Gastroesophageal sphincter (tissue), 4 donors: ENCODE data around the gene CTSF. TPM values are rescaled to one million over a fixed set of nuclear protein-coding genes. Genes with fewer than 3 reads are reported as not detected.

Experiments used
- ATAC-seq: fragments of 150-250 bp; one replicate; pipeline ENCODE4 v1.9.1; 2016; ENCODE audit warnings: mild to moderate bottlenecking, moderate library complexity
- H3K27ac ChIP-seq, 4 donors: fragments of 200-600 bp; sonication (generic) in 3 of 4; 1 replicate in 3 of 4; 2 replicates in 1 of 4; pipeline ENCODE4 v1.5.1; 2016 to 2019
- H3K27me3 ChIP-seq: fragments of 200-600 bp; sonication (generic); one replicate; pipeline ENCODE4 v1.5.1; 2019
- H3K36me3 ChIP-seq, 2 donors: fragments of 200-600 bp; sonication (generic); one replicate each; pipeline ENCODE4 v1.5.1; 2019; ENCODE audit warnings: control low read depth in 1 of 2
- H3K4me1 ChIP-seq, 3 donors: fragments of 200-600 bp; sonication (generic); 1 replicate in 2 of 3; 2 replicates in 1 of 3; pipeline ENCODE4 v1.5.1; 2016 to 2019; ENCODE audit warnings: control low read depth in 2 of 3
- H3K4me3 ChIP-seq, 2 donors: fragments of 200-600 bp; sonication (generic); one replicate each; pipeline ENCODE4 v1.5.1; 2019; ENCODE audit warnings: mild to moderate bottlenecking in 1 of 2, moderate library complexity in 1 of 2
- H3K9me3 ChIP-seq, 3 donors: fragments of 200-600 bp; sonication (generic); one replicate each; pipeline ENCODE4 v1.5.1; 2017 to 2019; ENCODE audit warnings: control low read depth in 2 of 3
- EP300 ChIP-seq: sonication (generic); formaldehyde crosslinking; IDR thresholded peaks from one replicate; pipeline ENCODE4 v1.6.1; 2017; ENCODE audit warnings: antibody characterized with exemption, mild to moderate bottlenecking
- POLR2A ChIP-seq, 2 donors: fragments of 450-650 bp; IDR thresholded peaks; one replicate each; pipeline ENCODE4 v1.6.1; 2017; ENCODE audit warnings: antibody characterized with exemption in 2 of 2, mild to moderate bottlenecking in 2 of 2, moderate library complexity in 1 of 2
- POLR2AphosphoS5 ChIP-seq: sonication (generic); formaldehyde crosslinking; IDR thresholded peaks from one replicate; pipeline ENCODE4 v1.6.1; 2017; ENCODE audit warnings: antibody characterized with exemption
- WGBS, 2 donors: methylation state at CpG; one replicate each; pipeline ENCODE4 v1.1.5; 2018; ENCODE audit warnings: low coverage in 1 of 2; 5-methylcytosine and 5-hydroxymethylcytosine counted together
- total RNA-seq, 4 donors: library from RNA; depleted of rRNA; stranded (reverse); fragments of >200 nt; gene quantifications; one replicate each; pipeline ENCODE4 v1.1.0, GENCODE V29; 2016
- TF ChIP-seq, protein P1 (sequence below), 4 experiments: fragments of 200-600 bp in 2 of 4; fragments of 450-650 bp in 2 of 4; sonication (generic) in 1 of 4; IDR thresholded peaks; one replicate each; pipeline ENCODE4 v1.5.1; 2017 to 2019; ENCODE audit warnings: antibody characterized with exemption in 4 of 4, mild to moderate bottlenecking in 2 of 4, moderate library complexity in 2 of 4

The CTSF gene
- total RNA-seq, 4 donors from 2014 or later, result 65.1 to 114 (median 88.4) TPM

DNA sequence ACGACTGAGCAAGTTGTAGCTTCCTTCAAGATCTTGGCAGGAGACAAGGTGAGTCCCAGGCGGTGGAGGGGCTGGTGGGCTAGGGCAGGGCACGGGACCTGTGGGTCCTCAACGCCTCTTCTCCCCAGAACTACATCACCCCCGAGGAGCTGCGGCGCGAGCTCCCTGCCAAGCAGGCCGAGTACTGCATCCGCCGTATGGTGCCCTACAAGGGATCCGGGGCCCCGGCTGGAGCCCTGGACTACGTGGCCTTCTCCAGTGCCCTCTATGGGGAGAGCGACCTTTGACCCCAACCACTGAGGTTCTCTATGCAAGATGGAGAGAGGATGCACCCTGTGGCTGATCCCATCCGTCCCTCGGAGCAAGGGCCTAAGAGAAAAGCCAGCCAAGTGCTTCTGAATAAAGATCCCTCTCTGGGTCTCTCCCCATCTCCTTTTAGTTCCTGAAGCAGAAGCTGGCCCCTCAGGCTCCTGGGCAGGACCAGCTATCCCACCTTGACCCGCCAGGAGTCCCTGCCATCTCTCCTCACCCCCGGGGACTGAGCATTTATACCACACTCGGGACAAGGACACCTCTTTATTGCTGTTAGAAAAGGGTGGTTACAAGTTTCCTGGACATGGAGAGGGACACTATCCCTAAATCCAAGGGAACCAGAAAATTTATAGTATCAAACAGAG is 5.4 kb downstream of the CTSF start:
- Histone ChIP-seq H3K27me3 (no peaks in the 10 kb centered on the region), H3K27ac (no peak overlapping the region), H3K4me3 (no peak overlapping the region), H3K36me3 (peaks cover 0 to 46% of the 10 kb centered on the region in 2 donors), H3K4me1 (peaks cover 0 to 26% (median 11%) of the 10 kb centered on the region in 3 donors), H3K9me3 (no peaks in the 10 kb centered on the region)
- 73 to 88% methylated on average over 5 of the region's 20 CpGs for WGBS, 2 donors
- ATAC-seq, result no peak
- TF ChIP-seq, protein P1, sequence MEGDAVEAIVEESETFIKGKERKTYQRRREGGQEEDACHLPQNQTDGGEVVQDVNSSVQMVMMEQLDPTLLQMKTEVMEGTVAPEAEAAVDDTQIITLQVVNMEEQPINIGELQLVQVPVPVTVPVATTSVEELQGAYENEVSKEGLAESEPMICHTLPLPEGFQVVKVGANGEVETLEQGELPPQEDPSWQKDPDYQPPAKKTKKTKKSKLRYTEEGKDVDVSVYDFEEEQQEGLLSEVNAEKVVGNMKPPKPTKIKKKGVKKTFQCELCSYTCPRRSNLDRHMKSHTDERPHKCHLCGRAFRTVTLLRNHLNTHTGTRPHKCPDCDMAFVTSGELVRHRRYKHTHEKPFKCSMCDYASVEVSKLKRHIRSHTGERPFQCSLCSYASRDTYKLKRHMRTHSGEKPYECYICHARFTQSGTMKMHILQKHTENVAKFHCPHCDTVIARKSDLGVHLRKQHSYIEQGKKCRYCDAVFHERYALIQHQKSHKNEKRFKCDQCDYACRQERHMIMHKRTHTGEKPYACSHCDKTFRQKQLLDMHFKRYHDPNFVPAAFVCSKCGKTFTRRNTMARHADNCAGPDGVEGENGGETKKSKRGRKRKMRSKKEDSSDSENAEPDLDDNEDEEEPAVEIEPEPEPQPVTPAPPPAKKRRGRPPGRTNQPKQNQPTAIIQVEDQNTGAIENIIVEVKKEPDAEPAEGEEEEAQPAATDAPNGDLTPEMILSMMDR (IDR thresholded peaks at IDR 0.05), result no peak
- TF ChIP-seq POLR2AphosphoS5 (no peak), EP300 (no peak), POLR2A (IDR thresholded peaks at IDR 0.05) (no peak)

DNA sequence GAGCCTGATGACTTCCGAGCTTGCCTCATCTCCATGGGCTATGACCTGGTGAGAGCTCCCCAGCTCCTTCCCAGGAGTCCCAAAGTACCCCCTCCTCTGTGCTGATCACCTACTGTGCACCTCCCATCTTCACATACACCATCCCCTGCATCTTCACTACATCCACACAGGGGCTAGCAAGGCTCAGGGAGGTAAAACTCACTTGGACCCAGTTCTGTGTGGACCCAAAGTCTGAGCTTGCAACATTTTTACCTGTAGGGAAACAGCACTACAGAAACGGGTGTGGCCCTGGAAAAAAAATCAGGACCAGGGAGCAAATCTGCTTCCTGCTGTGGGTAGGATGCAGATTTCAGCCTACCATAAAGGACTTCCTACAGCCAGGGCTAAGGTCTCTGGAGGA is 6.1 kb downstream of the CTSF start:
- H3K36me3 ChIP-seq, result peaks cover 0 to 45% of the 10 kb centered on the region in 2 donors
- no peak overlapping the region for H3K27ac ChIP-seq
- TF ChIP-seq POLR2AphosphoS5 (no peak), EP300 (no peak), POLR2A (IDR thresholded peaks at IDR 0.05) (no peak)
- TF ChIP-seq, protein P1 (IDR thresholded peaks at IDR 0.05), result no peak
- peaks cover 0 to 18% (median 6%) of the 10 kb centered on the region in 3 donors for H3K4me1 ChIP-seq
- H3K9me3 ChIP-seq, result no peaks in the 10 kb centered on the region
- 75 to 80% methylated on average over 1 to 2 of the region's 2 CpGs for WGBS, 2 donors
- no peak for ATAC-seq
- peaks cover 6% of the 10 kb centered on the region for H3K27me3 ChIP-seq
- H3K4me3 ChIP-seq, result no peak overlapping the region

DNA sequence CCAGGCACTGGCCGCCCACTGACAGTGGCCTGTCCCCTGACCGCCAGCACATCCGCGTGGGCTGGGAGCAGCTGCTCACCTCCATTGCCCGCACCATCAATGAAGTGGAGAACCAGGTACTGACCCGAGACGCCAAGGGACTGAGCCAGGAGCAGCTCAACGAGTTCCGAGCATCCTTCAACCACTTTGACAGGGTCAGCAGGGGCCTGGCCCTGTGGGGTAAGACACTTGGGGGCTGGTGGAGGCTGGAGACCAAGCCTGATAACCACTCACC is 6.5 kb downstream of the CTSF start:
- Histone ChIP-seq H3K27me3 (peaks cover 9% of the 10 kb centered on the region), H3K4me3 (no peak overlapping the region), H3K9me3 (no peaks in the 10 kb centered on the region), H3K27ac (no peak overlapping the region), H3K36me3 (peaks cover 0 to 42% of the 10 kb centered on the region in 2 donors), H3K4me1 (peaks cover 0 to 15% (median 6%) of the 10 kb centered on the region in 3 donors)
- WGBS, 2 donors, result 100% methylated on average over 2 of the region's 9 CpGs; no CpG with 5 or more reads in 1 of the 2 donors
- TF ChIP-seq POLR2A (IDR thresholded peaks at IDR 0.05) (no peak), POLR2AphosphoS5 (no peak), EP300 (no peak)
- TF ChIP-seq, protein P1 (IDR thresholded peaks at IDR 0.05), result no peak
- ATAC-seq, result no peak

DNA sequence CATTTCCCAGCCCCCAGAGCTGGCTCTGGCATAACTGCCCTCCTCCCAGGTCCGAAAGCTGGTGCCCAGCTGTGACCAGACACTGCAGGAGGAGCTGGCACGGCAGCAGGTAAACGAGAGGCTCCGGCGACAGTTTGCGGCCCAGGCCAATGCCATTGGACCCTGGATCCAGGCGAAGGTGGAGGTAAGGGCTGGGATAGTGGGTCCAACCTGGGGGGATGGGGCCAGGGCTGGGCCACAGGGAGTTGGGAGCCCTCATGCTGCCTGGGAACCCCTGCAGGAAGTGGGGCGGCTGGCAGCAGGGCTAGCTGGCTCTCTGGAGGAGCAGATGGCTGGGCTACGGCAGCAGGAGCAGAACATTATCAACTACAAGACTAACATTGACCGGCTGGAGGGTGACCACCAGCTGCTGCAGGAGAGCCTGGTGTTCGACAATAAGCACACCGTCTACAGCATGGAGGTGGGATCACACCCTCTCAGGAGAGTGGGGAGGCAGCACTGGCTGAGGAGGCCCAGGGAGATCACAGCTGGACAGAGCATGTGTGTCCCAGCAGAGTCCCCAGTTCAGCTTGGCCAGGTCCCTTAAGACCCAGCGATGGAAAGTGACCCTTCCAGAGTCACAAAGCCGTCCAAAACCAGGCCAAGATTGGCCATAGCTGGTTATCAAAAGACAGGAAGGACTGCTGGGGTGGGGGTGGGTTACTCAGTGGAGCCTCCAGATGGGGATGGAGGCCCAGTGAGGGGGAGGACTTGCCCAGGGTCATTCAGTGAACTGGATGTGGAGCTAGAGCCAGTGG is 7.0 kb downstream of the CTSF start:
- H3K27me3 ChIP-seq, result peaks cover 13% of the 10 kb centered on the region
- TF ChIP-seq, protein P1 (IDR thresholded peaks at IDR 0.05), result no peak
- TF ChIP-seq POLR2AphosphoS5, result no peak
- no peak for TF ChIP-seq EP300
- no peak for TF ChIP-seq POLR2A (IDR thresholded peaks at IDR 0.05)
- H3K4me3 ChIP-seq, result no peak overlapping the region
- H3K9me3 ChIP-seq, result no peaks in the 10 kb centered on the region
- H3K27ac ChIP-seq, result no peak overlapping the region
- ATAC-seq, result no peak
- peaks cover 0 to 15% (median 6%) of the 10 kb centered on the region in 3 donors for H3K4me1 ChIP-seq
- WGBS, 2 donors, result 0% methylated on average over 1 of the region's 14 CpGs; no CpG with 5 or more reads in 1 of the 2 donors
- peaks cover 0 to 36% of the 10 kb centered on the region in 2 donors for H3K36me3 ChIP-seq
